ENCODE data around the gene LAMTOR3. TPM values are rescaled to one million over a fixed set of nuclear protein-coding genes. Genes with fewer than 3 reads are reported as not detected.

Gene LAMTOR3
- total RNA-seq, 1 experiment from 2014 or later: 30.6 TPM

DNA sequence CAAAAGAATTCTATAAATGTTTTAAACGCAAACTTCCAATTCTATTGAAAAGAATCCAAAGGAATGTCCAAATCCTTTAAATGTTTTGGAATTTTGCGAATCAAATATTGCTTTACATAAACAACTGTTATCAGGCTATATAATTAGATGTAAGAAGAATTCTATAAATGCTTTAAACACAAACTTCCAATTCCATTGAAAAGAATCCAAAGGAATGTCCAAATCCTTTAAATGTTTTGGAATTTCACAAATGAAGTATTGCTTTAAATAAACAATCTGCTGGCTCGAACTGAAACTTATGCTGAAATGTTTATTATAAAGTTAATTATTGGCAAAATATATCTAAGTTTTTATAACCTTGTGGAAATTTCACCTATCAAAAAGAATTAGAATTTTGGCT lies 61.5 kb downstream of the LAMTOR3 start:
- H3K4me1 Mint-ChIP-seq: no peaks in the 10 kb centered on the region
- H2BK15ac ChIP-seq (ENCODE audit: low read depth, low read length): no peak overlapping the region
- no peak overlapping the region for H3K56ac ChIP-seq (ENCODE audit: insufficient read length, low read depth, low read length)
- H2BK120ac ChIP-seq (ENCODE audit: low read depth, low read length, poor library complexity, severe bottlenecking): no peak overlapping the region
- no peaks in the 10 kb centered on the region for H3K79me1 ChIP-seq (ENCODE audit: insufficient read depth, low read depth, low read length, poor library complexity, severe bottlenecking)
- H3K4me3 Mint-ChIP-seq: no peak overlapping the region
- no peak overlapping the region for H3K9ac ChIP-seq (ENCODE audit: extremely low read depth, insufficient read length, low read length)
- H2BK12ac ChIP-seq (ENCODE audit: insufficient read length, low read depth, low read length): no peak overlapping the region
- no CpG with 5 or more reads among the region's 3 CpGs for WGBS (ENCODE audit: extremely low coverage, insufficient read length, low lambda C conversion rate)
- H3K27ac ChIP-seq (ENCODE audit: insufficient read length, low read depth, low read length): no peak overlapping the region
- no peak overlapping the region for H2AFZ ChIP-seq (ENCODE audit: low read length)
- H3K4me2 ChIP-seq (ENCODE audit: insufficient read depth, insufficient read length, low read length): no peak overlapping the region
- no peak overlapping the region for H3T11ph ChIP-seq (ENCODE audit: low read length)
- H4K20me1 ChIP-seq (ENCODE audit: control insufficient read depth, insufficient read depth, insufficient read length): no peaks in the 10 kb centered on the region
- H4K8ac ChIP-seq (replicated peaks; ENCODE audit: insufficient read length, low read depth, low read length): no peak overlapping the region
- H2AK5ac ChIP-seq (ENCODE audit: insufficient read length, low read length): no peak overlapping the region
- H4K91ac ChIP-seq (ENCODE audit: insufficient read length, low read depth, low read length): no peak overlapping the region
- H2BK5ac ChIP-seq (ENCODE audit: insufficient read length, low read length): no peak overlapping the region
- H3K27ac Mint-ChIP-seq: no peak overlapping the region
- no peaks in the 10 kb centered on the region for H3K9me3 Mint-ChIP-seq
- no peaks in the 10 kb centered on the region for H3K27me3 ChIP-seq (ENCODE audit: insufficient read depth, low read length)
- no peak overlapping the region for H3K18ac ChIP-seq (ENCODE audit: insufficient read length, low read depth, low read length)
- H3K4me1 ChIP-seq (ENCODE audit: insufficient read depth, low read length): no peaks in the 10 kb centered on the region
- H3K36me3 Mint-ChIP-seq (ENCODE audit: insufficient read depth in 1 of 3, low read depth in 3 of 3): no peaks in the 10 kb centered on the region
- H3K23ac ChIP-seq (ENCODE audit: insufficient read length, low read depth, low read length): no peak overlapping the region
- H3K79me2 ChIP-seq (ENCODE audit: insufficient read depth, low read length): no peaks in the 10 kb centered on the region
- TF ChIP-seq, protein P1, sequence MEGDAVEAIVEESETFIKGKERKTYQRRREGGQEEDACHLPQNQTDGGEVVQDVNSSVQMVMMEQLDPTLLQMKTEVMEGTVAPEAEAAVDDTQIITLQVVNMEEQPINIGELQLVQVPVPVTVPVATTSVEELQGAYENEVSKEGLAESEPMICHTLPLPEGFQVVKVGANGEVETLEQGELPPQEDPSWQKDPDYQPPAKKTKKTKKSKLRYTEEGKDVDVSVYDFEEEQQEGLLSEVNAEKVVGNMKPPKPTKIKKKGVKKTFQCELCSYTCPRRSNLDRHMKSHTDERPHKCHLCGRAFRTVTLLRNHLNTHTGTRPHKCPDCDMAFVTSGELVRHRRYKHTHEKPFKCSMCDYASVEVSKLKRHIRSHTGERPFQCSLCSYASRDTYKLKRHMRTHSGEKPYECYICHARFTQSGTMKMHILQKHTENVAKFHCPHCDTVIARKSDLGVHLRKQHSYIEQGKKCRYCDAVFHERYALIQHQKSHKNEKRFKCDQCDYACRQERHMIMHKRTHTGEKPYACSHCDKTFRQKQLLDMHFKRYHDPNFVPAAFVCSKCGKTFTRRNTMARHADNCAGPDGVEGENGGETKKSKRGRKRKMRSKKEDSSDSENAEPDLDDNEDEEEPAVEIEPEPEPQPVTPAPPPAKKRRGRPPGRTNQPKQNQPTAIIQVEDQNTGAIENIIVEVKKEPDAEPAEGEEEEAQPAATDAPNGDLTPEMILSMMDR (conservative IDR thresholded peaks at IDR 0.05): no peak
- DNase-seq: no peak
- H3K27me3 Mint-ChIP-seq (ENCODE audit: low read depth): no peaks in the 10 kb centered on the region; the same call in 1 of the 2 replicates
- H3K9me3 ChIP-seq (ENCODE audit: control insufficient read depth, low read depth, low read length): no peaks in the 10 kb centered on the region
- no peak overlapping the region for H4K5ac ChIP-seq (ENCODE audit: insufficient read length, low read depth, low read length)
- H3K4ac ChIP-seq (ENCODE audit: low read depth, low read length): no peak overlapping the region
- no peaks in the 10 kb centered on the region for H3K23me2 ChIP-seq (ENCODE audit: insufficient read length, low read depth, low read length, poor library complexity, severe bottlenecking)
- H2BK20ac ChIP-seq (ENCODE audit: low read depth, low read length, poor library complexity, severe bottlenecking): no peak overlapping the region
- no peak overlapping the region for H3K14ac ChIP-seq (ENCODE audit: insufficient read depth, low read length)

Data from H9 (cell line).